GM18858 (cell line): ENCODE measurements around the gene PFKP.

Source experiments
- ATAC-seq: cut with Tn5 transposase; IDR thresholded peaks from one replicate; pipeline ENCODE4 v1.9.1; 2021; ENCODE audit not compliant: unreplicated experiment

The PFKP gene

DNA sequence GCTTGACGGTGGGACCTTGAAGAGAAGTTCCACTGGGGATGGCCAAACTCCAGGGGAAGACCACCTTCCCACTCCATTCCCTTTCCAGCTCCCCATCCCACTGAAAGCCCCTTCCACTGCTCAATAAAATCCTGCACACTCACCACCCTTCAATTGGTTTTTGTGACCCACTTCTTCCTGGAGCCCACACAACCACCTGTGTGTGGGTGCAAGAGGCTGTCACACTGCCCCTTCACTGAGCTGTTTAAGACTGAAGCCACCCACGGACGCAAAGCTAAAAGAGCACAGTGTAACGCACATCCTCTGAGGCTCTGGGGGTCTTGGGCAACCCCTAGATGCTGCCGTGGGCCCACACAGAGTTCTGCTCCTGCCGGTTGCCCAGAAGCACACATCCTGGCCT is 118.0 kb downstream of the PFKP start:
- ATAC-seq = no peak

DNA sequence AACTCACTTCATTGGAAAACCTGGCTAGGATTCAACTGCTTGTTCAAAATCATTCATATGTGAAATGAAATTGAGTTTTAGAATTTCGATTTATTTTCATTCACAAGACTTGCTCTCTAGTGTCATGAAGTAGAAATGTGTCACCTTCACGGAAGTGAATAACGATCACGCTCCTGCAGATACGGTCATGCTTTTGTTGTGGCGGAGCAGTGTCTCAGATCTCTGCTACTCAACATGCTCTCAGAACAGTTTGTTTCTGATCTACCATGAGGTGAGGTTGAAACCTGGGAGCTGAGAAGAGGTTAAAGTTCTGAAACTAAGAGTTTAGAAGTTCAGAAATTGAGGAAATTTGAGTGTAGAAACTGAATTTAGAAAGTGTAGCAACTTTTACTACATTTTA is 119.0 kb downstream of the PFKP start:
- no peak for ATAC-seq
